Activated naive CD4-positive, alpha-beta T cell treated with anti-CD3 and anti-CD28 coated beads, Interleukin-2, amount 50 U/mL, for 16 hours (primary cell): ENCODE results near the gene CLASP1.
"Not testable (repeated sequence)": the region's sequence is repeated elsewhere in the genome, so short reads cannot be mapped to it uniquely, and the experiment has no call there.

Experiments
- DNase-seq: peaks from one replicate; pipeline ENCODE4 v3.0.0-alpha.2; 2020

The CLASP1 gene

GRCh38 chr2:121408641-121409040 is 240.6 kb downstream of the CLASP1 start:
- DNase-seq = no peak

GRCh38 chr2:121405233-121405632 is 244.0 kb downstream of the CLASP1 start:
- DNase-seq = no peak

GRCh38 chr2:121400201-121400600 is 249.1 kb downstream of the CLASP1 start:
- no peak for DNase-seq

DNA sequence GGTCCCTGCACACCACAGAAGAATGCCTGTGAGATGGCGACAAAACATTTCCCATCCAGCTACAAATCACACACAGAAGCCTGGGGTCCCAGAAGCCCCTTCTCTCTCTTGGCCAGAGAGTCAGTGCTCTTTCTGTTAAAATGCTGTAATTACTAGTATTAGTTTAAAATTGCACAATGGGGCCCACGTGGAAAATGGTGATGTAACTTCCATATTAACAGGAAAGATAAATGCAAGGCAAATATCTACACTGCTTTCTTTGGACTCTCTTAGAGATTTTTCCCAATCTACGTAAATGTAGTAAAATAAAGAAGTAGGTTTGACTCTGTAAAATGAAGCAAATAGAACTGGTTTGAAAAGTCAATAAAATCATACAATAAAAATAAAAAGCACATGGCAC is 250.4 kb downstream of the CLASP1 start:
- no peak for DNase-seq

DNA sequence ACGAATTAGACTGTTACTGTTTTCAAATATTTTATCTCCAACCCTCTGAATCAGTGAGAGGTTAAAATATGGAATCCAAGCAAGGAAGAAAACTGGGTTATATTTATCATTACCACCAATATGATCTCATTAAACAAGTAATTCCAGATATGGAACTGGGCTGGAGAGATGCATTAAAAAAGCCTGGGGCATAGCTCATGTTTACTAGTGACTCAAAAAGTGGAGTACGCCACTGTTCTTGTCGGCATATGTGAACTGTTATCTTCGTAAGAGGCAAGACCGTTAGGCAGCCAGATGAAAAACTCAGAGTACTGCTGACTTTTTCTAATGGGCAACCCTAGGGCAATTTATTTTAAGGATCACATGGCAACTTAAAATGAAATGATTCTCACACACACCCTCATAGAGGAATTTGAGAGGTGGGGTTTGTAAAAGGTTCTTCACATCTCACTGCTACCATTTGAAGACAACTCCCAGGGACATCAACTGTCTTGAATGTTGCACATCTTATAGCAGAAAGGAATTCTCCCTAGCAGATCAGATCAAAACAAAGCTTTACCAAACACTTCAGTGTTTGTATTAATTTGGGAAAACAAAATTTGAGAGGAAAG is 259.1 kb downstream of the CLASP1 start:
- DNase-seq = no peak

DNA sequence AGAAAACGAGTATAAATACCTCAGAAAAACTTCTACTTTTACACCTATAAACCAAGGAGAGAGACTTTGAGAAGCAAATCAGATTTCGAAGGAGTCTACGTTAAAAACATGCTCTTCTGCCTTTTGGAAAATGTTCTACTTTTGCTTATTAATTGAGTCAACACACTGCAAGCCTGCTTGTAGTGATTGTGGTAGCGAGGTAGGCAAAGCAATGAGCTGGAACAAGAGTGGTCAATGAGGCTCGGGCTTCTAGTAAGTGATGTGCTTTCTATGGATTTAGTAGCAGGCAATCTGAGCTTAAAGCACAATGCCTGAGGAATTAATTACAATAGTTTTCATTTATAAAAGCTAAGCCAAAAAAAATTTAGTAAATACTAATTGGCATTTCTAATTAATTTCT is 260.9 kb downstream of the CLASP1 start:
- no peak for DNase-seq

- DNase-seq = no peak
These were observed 261.5 kb downstream of the CLASP1 start for GRCh38 chr2:121387591-121388325.

DNA sequence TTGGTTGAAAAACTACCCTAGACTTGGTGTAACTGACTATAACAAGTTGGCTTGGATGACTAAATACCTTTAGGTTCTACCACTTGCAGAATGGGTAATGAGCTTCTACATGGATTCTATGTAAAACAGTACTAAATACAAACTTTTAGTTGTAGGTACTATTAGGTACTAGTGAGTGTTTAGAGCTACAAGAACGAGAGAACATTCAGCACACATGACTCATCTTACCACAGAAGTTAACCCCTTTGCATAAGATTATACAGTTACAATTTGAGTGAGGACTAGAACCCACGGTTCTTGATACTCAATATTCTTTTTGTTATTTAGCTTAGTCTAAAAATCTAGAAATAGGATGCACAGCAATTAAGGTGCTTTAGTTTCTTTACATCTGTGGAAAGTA is 262.6 kb downstream of the CLASP1 start:
- no peak for DNase-seq

DNA sequence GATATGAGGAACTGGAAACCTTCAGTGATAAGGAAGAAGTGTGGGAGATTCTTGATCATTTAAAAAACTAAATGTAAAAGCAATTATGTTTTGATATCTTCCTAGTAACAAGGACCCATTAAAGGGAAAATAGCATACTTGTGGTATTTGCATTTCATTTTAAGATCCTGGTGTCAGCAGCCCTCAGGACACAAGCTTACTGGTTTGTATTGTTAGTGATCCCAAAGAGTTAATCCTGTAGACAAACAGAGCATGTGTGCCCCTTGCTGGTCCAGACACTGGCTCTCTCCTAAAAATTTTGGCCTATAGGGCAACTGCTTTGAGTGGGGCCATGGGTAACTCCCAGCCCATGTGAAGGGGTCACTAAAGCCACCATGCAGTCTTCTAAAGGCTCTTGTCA is 263.2 kb downstream of the CLASP1 start:
- no peak for DNase-seq

GRCh38 chr2:121382744-121383143 is 266.5 kb downstream of the CLASP1 start:
- DNase-seq = no peak

DNA sequence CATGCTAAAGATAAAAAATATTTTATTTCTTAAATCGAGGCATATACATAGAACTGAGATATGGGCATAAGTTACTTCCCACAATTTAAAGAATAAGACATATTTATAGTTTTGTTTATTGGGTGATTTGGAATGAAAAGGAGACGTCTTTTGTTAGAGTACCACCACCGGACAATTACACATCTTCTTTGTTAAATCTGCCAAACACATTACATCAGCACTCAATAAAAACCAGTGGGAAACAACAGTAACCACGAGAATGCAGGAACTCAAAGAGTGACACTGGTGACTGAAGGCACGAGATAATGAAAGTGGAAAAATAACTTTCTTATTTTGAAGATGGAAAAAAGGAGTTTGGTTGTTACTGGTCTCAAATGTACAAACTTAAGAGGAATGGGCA is 271.6 kb downstream of the CLASP1 start:
- DNase-seq = no peak

DNA sequence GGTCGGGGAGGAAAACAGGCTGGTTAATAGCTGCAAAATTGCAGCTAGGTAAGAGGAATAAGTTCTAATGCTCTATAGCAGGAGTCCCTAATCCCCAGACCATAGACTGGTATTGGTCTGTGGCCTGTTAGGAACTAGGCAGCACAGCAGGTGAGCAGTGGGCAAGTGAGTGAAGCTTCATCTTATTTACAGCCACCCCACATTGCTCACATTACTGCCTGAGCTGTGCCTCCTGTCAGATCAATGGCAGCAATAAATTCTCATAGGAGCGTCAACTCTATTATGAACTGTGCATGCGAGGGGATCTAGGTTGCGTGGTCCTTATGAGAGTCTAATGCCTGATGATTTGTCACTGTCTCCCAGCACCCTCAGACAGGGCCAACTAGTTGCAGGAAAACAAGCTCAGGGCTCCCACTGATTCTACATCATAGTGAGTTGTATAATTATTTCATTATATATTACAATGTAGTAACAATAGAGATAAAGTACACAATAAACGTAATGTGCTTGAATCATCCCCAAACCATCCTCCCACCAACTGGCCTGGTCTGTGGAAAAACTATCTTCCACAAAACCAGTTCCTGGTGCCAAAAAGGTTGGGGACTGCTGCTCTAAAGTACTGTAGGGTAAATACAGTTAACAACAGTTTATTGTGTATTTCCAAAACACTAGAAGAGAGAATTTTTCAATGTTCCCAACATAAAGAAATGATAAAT is 272.6 kb downstream of the CLASP1 start:
- no peak for DNase-seq

- DNase-seq = no peak
These were observed 273.6 kb downstream of the CLASP1 start for GRCh38 chr2:121375621-121376159.

GRCh38 chr2:121374412-121375075 is 274.7 kb downstream of the CLASP1 start:
- DNase-seq = not testable (repeated sequence)

DNA sequence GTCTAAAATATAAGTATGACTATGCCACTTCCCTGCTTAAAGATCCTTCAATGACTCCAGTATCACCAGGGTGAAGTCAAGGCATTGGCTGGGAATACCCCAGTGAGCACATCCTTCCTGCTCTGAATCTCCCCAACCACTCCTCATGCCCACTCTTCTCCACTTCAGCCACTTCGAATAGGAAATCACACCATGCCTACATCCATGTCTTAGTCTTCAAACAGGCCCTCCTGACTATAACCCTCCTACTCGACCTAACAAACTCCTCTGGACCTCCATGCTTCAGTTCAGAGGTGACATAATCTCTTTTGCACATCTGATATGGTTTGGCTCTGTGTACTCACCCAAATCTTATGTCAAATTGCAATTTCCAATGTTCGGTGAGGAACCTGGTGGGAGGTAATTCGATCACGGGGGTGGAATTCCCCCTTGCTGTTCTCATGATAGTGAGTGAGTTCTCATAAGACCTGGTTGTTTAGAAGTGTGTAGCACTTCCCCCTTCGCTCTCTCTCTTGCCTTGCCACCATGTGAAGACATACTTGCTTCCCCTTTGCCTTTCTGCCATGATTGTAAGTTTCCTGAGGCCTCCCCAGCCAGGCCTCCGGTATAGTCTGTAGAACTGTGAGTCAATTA is 276.4 kb downstream of the CLASP1 start:
- DNase-seq = no peak

- DNase-seq = no peak
These were observed 277.2 kb downstream of the CLASP1 start for GRCh38 chr2:121372082-121372481.

GRCh38 chr2:121368836-121369235 is 280.4 kb downstream of the CLASP1 start:
- DNase-seq = no peak

DNA sequence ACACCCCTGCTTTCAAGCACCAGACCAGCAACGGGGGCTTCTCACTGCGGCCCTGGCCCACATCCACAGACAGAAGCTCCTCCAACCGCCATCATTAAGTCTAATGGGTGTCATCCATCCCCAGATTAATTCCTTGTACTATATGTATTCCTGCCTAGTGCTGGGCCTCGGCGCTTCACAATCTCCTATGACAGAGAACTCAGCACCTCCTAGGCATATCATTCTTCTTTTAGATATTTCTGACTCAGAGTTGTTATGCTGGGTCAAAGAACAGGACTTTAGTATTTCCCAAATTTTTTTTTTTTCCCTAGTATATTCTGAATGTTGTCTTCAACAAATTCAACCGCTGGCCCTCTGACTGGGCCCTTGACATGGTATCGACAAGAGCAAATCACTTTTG is 281.1 kb downstream of the CLASP1 start:
- DNase-seq = no peak

DNA sequence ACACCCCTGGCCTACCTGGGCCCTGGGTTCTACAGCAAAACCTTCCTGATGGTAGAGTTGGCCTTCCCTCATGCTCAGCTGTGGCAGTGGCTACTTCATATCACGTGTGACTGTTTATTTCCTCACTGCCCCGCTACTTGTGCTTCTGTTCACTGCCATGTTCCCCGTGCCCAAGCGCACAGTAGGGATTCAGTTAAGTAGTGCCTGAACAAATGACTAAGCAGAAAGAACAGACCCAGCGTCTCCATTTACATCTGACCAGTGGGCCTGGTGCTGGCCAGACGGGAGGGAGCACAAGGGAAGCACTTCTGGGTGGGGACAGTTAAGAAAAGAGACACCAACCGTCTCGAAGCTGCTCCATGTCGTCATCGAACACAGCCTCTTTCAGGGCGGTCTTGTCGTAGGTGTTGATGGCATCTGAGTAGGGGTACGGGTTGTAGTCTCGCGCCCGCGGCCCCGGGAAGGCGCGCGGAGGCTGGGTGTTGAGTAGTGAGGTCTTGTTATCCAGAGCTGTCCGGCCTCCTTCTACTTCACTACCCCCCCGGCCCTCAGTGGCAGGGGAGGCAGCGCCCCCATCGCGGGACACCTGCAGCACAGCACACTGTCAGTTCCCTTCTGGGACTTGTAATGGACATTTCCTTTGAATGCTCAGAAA is 281.9 kb downstream of the CLASP1 start:
- DNase-seq = no peak

DNA sequence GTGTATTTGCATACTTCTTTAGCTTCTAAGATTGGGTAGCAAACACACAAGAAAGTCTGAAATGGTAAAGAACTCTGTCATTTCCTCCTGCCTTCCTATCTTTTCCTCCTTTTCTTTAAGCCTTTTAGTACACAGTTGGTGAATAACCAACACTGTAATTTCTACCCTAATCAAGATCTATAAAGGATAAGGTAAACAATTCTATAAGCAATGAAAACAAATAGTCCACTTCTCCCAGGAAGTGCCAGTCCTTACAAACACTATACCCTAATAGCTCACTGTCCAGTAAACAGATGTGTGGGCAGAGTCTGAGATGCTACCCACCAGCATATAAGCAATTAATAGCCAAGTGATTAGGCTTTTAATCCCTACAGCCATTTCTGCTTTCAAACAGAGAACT is 283.2 kb downstream of the CLASP1 start:
- DNase-seq = no peak

DNA sequence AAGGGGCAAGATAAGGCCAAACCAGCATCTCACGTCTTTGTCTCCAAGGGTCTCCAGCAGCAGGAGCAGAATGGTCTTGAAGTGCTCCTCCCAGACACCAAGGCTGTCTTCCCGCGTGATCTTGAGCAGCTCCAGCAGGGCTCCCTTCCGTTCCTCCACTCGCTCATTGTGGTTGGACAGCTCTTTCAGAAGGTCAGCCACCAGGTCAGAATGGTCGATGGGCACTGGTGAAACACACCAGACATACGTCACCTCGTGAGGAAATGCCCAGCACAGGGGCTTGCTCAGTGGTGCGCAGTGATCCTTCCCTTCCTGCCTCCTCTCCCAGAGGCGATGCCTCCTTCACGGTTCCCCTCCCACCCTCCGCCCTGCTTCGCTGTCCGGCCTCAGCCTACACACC is 284.2 kb downstream of the CLASP1 start:
- DNase-seq = no peak
